DND-41 (cell line): Measurements from ENCODE around the gene GPC5.

Experiments
- EZH2 ChIP-seq: IDR thresholded peaks from 3 replicates; pipeline ENCODE4 v1.6.1; 2012; ENCODE audit warnings: borderline replicate concordance, low read depth, mild to moderate bottlenecking, moderate library complexity, low read length, inconsistent platforms; ENCODE audit not compliant: severe bottlenecking
- TF ChIP-seq, protein P1 (sequence below): IDR thresholded peaks from 2 replicates; pipeline ENCODE4 v1.5.1; 2012; ENCODE audit warnings: borderline replicate concordance, low read length, moderate library complexity, mild to moderate bottlenecking; ENCODE audit not compliant: poor library complexity, severe bottlenecking; ENCODE audit errors: extremely low read depth

DNA sequence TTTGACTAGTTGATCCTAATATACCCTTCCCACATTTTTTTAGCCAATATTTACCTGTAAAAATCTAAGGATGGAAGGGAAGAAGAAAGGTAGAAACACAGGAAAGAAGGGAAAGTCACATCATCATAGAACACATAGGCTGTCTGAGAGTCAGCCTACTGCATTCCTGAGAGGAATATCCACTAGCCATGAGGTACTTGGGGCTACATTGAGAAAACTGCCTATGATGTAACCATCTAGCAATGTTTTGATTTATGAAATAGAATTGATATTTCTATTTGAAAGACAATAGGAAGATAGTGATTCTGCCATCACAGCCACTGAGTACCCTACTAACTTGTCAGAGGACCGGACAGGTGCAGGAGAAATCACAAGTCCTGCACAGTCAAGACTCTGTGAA lies 873.8 kb downstream of the GPC5 start:
- TF ChIP-seq, protein P1, sequence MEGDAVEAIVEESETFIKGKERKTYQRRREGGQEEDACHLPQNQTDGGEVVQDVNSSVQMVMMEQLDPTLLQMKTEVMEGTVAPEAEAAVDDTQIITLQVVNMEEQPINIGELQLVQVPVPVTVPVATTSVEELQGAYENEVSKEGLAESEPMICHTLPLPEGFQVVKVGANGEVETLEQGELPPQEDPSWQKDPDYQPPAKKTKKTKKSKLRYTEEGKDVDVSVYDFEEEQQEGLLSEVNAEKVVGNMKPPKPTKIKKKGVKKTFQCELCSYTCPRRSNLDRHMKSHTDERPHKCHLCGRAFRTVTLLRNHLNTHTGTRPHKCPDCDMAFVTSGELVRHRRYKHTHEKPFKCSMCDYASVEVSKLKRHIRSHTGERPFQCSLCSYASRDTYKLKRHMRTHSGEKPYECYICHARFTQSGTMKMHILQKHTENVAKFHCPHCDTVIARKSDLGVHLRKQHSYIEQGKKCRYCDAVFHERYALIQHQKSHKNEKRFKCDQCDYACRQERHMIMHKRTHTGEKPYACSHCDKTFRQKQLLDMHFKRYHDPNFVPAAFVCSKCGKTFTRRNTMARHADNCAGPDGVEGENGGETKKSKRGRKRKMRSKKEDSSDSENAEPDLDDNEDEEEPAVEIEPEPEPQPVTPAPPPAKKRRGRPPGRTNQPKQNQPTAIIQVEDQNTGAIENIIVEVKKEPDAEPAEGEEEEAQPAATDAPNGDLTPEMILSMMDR = no peak
- no peak for TF ChIP-seq EZH2
